ENCODE results near the gene CCDC8.
"Not testable (repeated sequence)": the region's sequence is repeated elsewhere in the genome, so short reads cannot be mapped to it uniquely, and the experiment has no call there.

CCDC8 gene

GRCh38 chr19:46381346-46381745 lies 32.0 kb downstream of the CCDC8 start:
- POLR2A ChIA-PET, result no interaction called here
- no peak for TF ChIP-seq CTCF (IDR thresholded peaks at IDR 0.05; ENCODE audit: insufficient read depth, low read length, missing control alignments)
- no peak for DNase-seq (ENCODE audit: low read depth, low spot score)
- H3K4me3 ChIP-seq (ENCODE audit: low read depth, low read length), result no peak overlapping the region
- CTCF ChIA-PET, result interaction anchor here (0.7 to 12.8 kb wide), 9 partner anchors 9 to 162 kb away, joined by 3 to 151 read pairs (median 3); no protein-coding TSS in a partner anchor

- no peak for DNase-seq (ENCODE audit: low read depth, low spot score)
- no peak overlapping the region for H3K4me3 ChIP-seq (ENCODE audit: low read depth, low read length)
- ChIA-PET POLR2A (no interaction called here), CTCF (interaction anchor here (1.1 to 12.8 kb wide), 4 partner anchors 13 to 162 kb away, joined by 3 to 151 read pairs (median 4); no protein-coding TSS in a partner anchor)
- no peak for TF ChIP-seq CTCF (IDR thresholded peaks at IDR 0.05; ENCODE audit: insufficient read depth, low read length, missing control alignments)
Measured at GRCh38 chr19:46380690-46381089, 32.7 kb downstream of the CCDC8 start.

- H3K4me3 ChIP-seq (ENCODE audit: low read depth, low read length), result no peak overlapping the region
- TF ChIP-seq CTCF (IDR thresholded peaks at IDR 0.05; ENCODE audit: insufficient read depth, low read length, missing control alignments), result no peak
- peak; percentile 59 for DNase-seq (ENCODE audit: low read depth, low spot score)
- POLR2A ChIA-PET, result no interaction called here
- CTCF ChIA-PET, result interaction anchor here (1.1 to 12.8 kb wide), 7 partner anchors 16 to 111 kb away, joined by 3 to 151 read pairs (median 8); partner anchors contain the start of gene PPP5C
Measured at GRCh38 chr19:46378268-46378667, 35.1 kb downstream of the CCDC8 start.

GRCh38 chr19:46376241-46377153 lies 36.9 kb downstream of the CCDC8 start:
- ChIA-PET CTCF (interaction anchor here (1.0 to 12.8 kb wide), 6 partner anchors 8 to 111 kb away, joined by 3 to 151 read pairs (median 8); partner anchors contain the start of gene PPP5C), POLR2A (no interaction called here)
- no peak overlapping the region for H3K4me3 ChIP-seq (ENCODE audit: low read depth, low read length)
- no peak for TF ChIP-seq CTCF (IDR thresholded peaks at IDR 0.05; ENCODE audit: insufficient read depth, low read length, missing control alignments)
- DNase-seq (ENCODE audit: low read depth, low spot score), result no peak

- DNase-seq (ENCODE audit: low read depth, low spot score); H3K4me3 ChIP-seq (ENCODE audit: low read depth, low read length); POLR2A ChIA-PET: not testable (repeated sequence)
- CTCF ChIA-PET, result interaction anchor here (0.7 to 12.8 kb wide), 3 partner anchors 18 to 95 kb away, joined by 3 to 151 read pairs (median 7); partner anchors contain the start of gene PPP5C
Measured at GRCh38 chr19:46375476-46376067, 37.8 kb downstream of the CCDC8 start.

GRCh38 chr19:46374536-46375475 lies 38.6 kb downstream of the CCDC8 start:
- TF ChIP-seq CTCF (IDR thresholded peaks at IDR 0.05; ENCODE audit: insufficient read depth, low read length, missing control alignments), result no peak
- no peak overlapping the region for H3K4me3 ChIP-seq (ENCODE audit: low read depth, low read length)
- ChIA-PET POLR2A (no interaction called here), CTCF (interaction anchor here (0.7 to 2.1 kb wide), 6 partner anchors 21 to 112 kb away, joined by 3 to 7 read pairs (median 4); partner anchors contain the start of gene PPP5C)
- DNase-seq (ENCODE audit: low read depth, low spot score), result no peak

All from AG04449 (cell line).